HG03139 (cell line): Measurements from ENCODE around the gene IREB2.
A peak's percentile ranks its signal among the peaks of the same experiment; 100 is the strongest.
"Not testable (repeated sequence)": the region's sequence is repeated elsewhere in the genome, so short reads cannot be mapped to it uniquely, and the experiment has no call there.

Experiments
- ATAC-seq: cut with Tn5 transposase; IDR thresholded peaks from one replicate; pipeline ENCODE4 v1.9.1; 2021; ENCODE audit not compliant: unreplicated experiment

The IREB2 gene

DNA sequence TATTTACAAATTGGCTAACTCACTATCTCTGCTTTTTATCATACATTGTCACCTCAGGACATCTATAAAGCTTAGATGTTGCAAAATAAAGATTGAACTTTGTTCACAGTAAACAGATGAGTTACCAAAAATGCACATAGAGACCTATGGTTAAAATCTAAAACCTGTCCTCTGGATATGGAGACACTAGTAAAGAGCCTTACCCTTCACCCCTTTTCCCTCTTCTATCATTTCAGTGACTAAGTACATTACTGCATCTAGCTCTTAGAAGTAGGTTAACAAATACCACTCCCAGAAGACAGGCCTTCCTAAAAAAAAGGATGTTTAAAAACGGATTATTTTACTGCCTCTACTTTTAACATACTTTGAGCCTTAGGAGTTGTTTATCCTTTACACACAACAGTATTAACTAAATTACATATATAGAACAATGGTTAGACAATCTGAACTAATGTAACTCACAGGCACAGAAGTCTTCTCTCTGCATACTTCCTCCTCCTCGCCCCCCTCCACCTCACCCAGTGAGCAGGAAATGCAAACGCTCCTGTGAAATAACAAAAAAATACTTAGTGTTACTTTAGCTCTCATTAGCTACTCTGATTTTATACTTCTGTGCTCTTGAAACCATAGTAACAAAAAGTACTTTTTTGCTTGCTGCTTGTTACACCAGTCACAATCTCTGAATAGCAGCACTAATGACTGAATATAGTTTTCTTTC lies 23.3 kb downstream of the IREB2 start:
- ATAC-seq = no peak

DNA sequence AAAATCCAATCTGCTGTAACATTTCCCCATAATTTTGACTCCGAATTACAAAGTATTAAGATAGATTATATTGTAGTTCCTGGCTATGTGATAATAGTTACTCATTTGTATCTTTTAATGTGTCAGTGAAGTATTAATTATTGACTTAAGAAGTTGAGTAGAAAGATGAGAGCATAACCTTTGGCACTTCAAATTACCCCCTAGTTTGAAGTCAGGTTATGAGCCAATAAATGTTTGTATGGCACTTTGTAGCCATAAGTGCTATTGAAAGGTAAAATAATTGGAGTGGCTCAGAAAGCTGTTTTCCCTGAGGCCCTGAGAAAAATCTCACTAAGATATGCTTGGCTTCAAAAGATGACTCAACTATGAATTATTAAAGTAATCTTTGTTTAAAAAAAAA lies 31.0 kb downstream of the IREB2 start:
- no peak for ATAC-seq

GRCh38 chr15:78477295-78477694 lies 39.3 kb downstream of the IREB2 start:
- ATAC-seq = no peak

DNA sequence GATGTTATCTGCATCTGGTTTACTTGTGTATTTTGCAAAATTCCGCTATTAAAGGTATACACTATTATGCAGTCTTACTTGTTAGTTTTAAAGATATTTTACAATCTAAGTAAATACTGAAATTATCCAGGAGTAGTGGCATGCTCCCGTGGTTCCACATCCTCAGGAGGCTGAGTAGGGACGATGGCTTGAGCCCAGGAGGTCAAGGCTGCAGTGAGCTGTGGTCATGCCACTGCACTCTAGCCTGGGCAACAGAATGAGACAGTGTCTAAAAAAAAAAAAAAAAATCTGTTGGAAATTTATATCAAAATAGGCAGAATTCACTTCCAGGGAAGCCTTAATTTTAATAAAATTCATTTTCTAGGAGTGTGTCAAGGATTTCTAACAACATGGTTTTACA lies 41.6 kb downstream of the IREB2 start:
- no peak for ATAC-seq

DNA sequence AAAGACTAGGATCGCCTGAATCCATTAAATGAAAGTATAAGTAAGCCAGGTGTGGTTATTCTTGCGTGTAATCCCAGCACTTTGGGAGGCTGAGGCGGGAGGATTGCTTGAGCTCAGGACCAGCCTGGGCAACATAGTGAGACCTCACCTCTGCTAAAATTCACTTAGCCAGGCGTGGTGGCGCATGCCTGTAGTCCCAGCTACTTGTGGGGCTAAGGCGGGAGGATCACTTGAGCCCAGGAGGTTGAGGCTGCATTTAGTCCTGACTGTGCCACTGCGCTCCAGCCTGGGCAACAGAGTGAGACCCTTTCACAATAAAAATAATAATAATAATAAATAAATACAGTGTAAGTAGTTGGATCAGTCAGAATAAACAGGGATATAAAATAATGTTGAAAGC lies 43.9 kb downstream of the IREB2 start:
- ATAC-seq = no peak

DNA sequence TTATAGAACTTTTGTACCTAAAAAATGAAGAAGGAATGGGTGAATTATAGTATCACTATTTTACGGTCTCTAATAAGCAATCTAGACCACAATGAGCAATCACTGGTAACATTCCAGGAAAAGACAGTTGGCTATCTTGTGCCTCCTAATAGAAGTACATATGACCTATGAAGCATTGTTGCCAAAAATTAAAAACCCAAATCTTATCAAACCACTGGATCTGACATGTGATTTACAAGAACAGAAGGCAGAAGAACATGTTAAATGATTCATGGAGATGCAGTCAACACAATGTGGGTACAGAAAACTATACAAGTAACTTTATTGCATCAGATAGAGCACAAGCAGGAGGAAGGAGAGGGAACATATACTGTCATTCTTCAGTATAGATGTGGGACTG lies 54.9 kb downstream of the IREB2 start:
- ATAC-seq = no peak

GRCh38 chr15:78501857-78502256 lies 63.8 kb downstream of the IREB2 start:
- no peak for ATAC-seq

GRCh38 chr15:78502641-78503040 lies 64.6 kb downstream of the IREB2 start:
- ATAC-seq = no peak

GRCh38 chr15:78506971-78507830 lies 69.2 kb downstream of the IREB2 start, which contains the start of gene HYKK:
HYKK (plus strand) TSS chr15:78507577; CDS start chr15:78513089, 5,512 bp downstream.
- peak; percentile 78 for ATAC-seq

DNA sequence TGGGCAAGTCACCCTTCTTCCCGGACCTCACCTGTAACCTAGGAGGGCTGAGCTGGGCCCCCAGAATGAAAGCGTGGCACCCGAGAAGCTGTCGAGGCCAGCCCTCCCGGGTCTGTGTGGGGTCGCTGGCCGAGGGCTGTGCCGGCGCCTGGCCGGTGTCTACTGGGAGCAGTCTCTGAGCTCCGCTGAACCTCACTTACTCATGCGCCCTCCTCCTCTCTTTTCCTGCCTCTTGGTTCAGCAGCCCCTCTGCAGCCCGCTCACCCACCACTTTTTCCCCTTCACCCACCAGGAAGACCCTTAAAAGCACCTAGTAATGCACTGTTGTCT lies 69.8 kb downstream of the IREB2 start:
- ATAC-seq = peak; percentile 25

DNA sequence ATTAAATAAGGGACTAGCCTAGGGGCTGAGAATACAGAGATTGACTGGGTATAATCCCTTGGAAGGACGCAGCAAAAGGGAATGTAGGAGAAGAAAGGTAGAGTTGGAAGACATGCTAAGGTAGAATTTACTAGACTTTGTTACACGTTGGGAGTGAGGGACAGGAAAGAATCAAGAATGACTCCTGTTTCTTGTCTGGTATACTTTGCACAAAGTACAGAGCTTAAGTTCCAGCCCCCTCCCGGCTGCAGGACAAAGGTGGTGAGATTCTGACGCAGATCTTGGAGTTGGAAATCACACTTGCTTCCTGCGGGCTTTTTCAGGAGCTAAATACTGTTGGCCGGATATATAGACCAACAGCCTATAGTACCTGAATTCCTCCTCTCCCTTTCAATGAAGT lies 70.3 kb downstream of the IREB2 start:
- ATAC-seq = no peak

- no peak for ATAC-seq
These were observed 71.8 kb downstream of the IREB2 start for GRCh38 chr15:78509726-78510312.

DNA sequence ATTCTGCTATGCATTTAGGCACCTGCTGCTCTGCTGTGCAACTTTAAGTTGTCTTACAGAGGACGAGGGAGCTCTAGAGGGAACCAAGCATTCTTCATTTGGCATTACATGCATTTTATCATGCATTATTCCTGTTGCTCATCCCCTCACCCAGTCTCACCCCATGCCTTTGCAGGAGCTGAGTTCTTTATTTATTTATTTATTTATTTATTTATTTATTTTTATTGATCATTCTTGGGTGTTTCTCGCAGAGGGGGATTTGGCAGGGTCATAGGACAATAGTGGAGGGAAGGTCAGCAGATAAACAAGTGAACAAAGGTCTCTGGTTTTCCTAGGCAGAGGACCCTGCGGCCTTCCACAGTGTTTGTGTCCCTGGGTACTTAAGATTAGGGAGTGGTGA lies 82.0 kb downstream of the IREB2 start:
- not testable (repeated sequence) for ATAC-seq

DNA sequence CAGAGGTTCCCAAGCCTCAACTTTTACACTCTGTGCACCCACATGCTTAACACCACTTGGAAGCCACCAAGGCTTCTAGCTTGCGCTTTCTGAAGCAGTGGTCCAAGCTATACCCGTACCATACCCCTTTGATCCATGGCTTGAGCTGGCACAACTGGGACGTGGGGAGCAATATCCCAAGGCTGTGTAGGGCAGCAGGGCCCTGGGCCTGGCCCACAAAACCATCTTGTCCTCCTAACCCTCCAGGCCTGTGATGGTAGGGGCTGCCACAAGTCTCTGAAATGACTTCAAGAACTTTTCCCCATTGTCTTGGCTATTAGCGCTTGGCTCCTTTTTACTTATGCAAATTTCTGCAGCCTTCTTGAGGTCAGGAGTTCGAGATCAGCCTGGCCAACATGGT lies 86.2 kb downstream of the IREB2 start:
- ATAC-seq = no peak

DNA sequence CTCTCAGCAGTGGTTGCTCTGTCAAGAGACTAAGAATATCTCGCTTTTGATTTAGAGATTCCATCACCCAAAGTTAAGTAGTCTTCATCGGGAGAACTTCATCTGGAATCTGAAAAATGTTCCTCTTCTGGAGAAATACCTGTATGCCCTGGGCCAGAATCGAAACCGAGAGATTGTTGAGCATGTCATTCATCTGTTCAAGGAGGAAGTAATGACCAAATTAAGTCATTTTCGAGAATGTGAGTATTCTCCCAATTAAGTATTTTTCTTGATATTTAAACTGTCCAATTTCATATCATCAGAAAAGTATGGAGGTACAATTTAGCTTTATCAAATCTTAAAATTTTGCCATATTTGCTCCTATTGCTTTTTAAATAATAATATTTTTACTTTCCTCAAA lies 89.3 kb downstream of the IREB2 start:
- ATAC-seq = no peak

DNA sequence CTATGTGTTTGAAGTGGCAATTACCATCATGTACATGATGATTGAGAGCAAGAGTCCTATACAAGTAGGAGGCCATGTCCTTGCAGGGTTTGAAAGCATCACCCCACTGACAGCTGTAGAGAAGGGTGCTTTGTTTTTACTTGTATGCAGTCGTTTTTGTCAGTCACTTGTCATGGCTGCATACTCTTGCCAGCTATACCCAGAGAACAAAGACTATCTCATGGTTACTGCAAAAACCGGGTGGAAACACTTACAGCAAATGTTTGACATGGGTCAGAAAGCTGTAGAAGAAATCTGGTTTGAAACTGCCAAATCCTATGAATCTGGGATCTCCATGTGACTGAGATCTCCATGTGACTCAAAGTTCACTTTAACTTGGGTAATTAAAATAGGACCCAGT lies 95.3 kb downstream of the IREB2 start:
- no peak for ATAC-seq

GRCh38 chr15:78536134-78536533 lies 98.1 kb downstream of the IREB2 start:
- ATAC-seq = no peak

- ATAC-seq = no peak
These were observed 99.4 kb downstream of the IREB2 start for GRCh38 chr15:78537266-78537905.

DNA sequence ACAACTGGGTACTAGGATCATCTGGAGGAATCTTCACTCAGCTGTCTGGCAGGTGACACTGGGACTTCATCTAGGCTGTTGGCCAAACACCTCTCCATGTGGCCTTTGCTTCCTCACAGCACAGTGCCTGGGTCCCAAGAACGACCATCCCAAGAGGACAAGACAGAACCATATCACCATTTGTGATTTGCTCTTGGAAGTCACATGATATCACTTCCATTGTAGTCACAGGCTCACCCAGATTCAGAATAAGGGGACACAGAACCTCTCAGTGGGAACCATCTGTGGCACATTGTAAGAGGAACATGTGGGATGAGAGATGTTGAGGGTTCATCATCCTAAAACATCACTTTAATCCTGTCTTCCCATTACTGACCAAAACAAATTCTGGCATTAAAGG lies 100.3 kb downstream of the IREB2 start:
- no peak for ATAC-seq

GRCh38 chr15:78539464-78540140 lies 101.6 kb downstream of the IREB2 start:
- not testable (repeated sequence) for ATAC-seq
